B cell (primary cell): ENCODE data around the gene LRRIQ3. TPM values are rescaled to one million over a fixed set of nuclear protein-coding genes. Genes with fewer than 3 reads are reported as not detected.

ENCODE experiments used
- ATAC-seq: fragments of 200-7000 bp; cut with Tn5 transposase; one replicate; pipeline ENCODE4 v1.10.0; 2021; ENCODE audit warnings: low read depth, mild to moderate bottlenecking, moderate number of reproducible peaks, moderate library complexity
- CTCF ChIA-PET: fragments of 350-600 bp; sonication (Branson Sonifier 250); formaldehyde crosslinking; loops from one replicate; lab custom pipeline; 2021; ENCODE audit warnings: antibody characterized with exemption, inconsistent platforms; lab: Charles Lee
- POLR2A ChIA-PET: fragments of 350-600 bp; sonication (Branson Sonifier 250); formaldehyde crosslinking; loops from one replicate; lab custom pipeline; 2021; ENCODE audit warnings: antibody characterized with exemption; lab: Charles Lee
- DNase-seq: peaks from one replicate; pipeline ENCODE4 v3.0.0; 2013
- H2AFZ ChIP-seq: 2 replicates; pipeline ENCODE4 v1.6.1; 2012; ENCODE audit warnings: mild to moderate bottlenecking, low read depth, low read length; ENCODE audit not compliant: insufficient read depth, poor library complexity, severe bottlenecking
- H3K27ac ChIP-seq, 2 donors: 1 replicate in 1 of 2; 2 replicates in 1 of 2; pipeline ENCODE4 v1.5.1; 2012 to 2013; ENCODE audit warnings: low read length in 2 of 2, mild to moderate bottlenecking in 2 of 2, moderate library complexity in 1 of 2
- H3K27me3 ChIP-seq, 4 experiments: fragments of 200-600 bp in 1 of 4; sonication (generic) in 1 of 4; replicated peaks in 1 of 4; 1 replicate in 2 of 4; 2 replicates in 2 of 4; pipeline versions ENCODE4 v1.6.1 to v1.7.0; 2013 to 2016; ENCODE audit warnings: low read length in 3 of 4, mild to moderate bottlenecking in 2 of 4, mixed read lengths in 1 of 4, moderate library complexity in 1 of 4; ENCODE audit not compliant: insufficient read depth in 4 of 4, control insufficient read depth in 3 of 4; ENCODE audit errors: control extremely low read depth in 1 of 4
- H3K36me3 ChIP-seq, 2 experiments: replicated peaks in 1 of 2; 1 replicate in 1 of 2; 2 replicates in 1 of 2; pipeline versions ENCODE4 v1.6.1 to v1.7.1; 2013; ENCODE audit warnings: low read length in 1 of 2; ENCODE audit not compliant: insufficient read depth in 2 of 2, control insufficient read depth in 1 of 2; ENCODE audit errors: control extremely low read depth in 1 of 2, extremely low read depth in 1 of 2
- H3K4me1 ChIP-seq, 2 donors: fragments of 200-600 bp in 1 of 2; sonication (generic) in 1 of 2; 1 replicate in 1 of 2; 2 replicates in 1 of 2; pipeline versions ENCODE4 v1.5.1 to v1.6.1; 2013 to 2017; ENCODE audit warnings: low read length in 2 of 2; ENCODE audit not compliant: control insufficient read depth in 2 of 2, insufficient read depth in 2 of 2
- H3K4me2 ChIP-seq: replicated peaks from 2 replicates; pipeline ENCODE3; 2012; ENCODE audit warnings: mild to moderate bottlenecking, low read depth, low read length; ENCODE audit not compliant: poor library complexity, severe bottlenecking
- H3K4me3 ChIP-seq, 5 experiments: fragments of 200-600 bp in 1 of 5; sonication (generic) in 1 of 5; 1 replicate in 3 of 5; 2 replicates in 2 of 5; pipeline versions ENCODE4 v1.5.1 to v1.7.0; 2011 to 2016; ENCODE audit warnings: low read length in 4 of 5, mild to moderate bottlenecking in 4 of 5, low read depth in 2 of 5, control low read depth in 1 of 5, moderate library complexity in 1 of 5; ENCODE audit not compliant: insufficient read depth in 1 of 5; ENCODE audit errors: control extremely low read depth in 1 of 5, extremely low read depth in 1 of 5
- H3K79me2 ChIP-seq: fragments of 200-600 bp; sonication (generic); one replicate; pipeline ENCODE4 v1.6.0; 2016; ENCODE audit warnings: low read length; ENCODE audit not compliant: control insufficient read depth, insufficient read depth
- H3K9ac ChIP-seq: fragments of 200-600 bp; sonication (generic); 2 replicates; pipeline ENCODE4 v1.6.1; 2017; ENCODE audit warnings: mild to moderate bottlenecking, low read length, moderate library complexity
- H3K9me3 ChIP-seq, 3 donors: one replicate each; pipeline versions ENCODE4 v1.6.1 to v1.7.1; 2013; ENCODE audit warnings: low read length in 2 of 3; ENCODE audit not compliant: control insufficient read depth in 2 of 3, insufficient read depth in 1 of 3; ENCODE audit errors: control extremely low read depth in 1 of 3
- H4K20me1 ChIP-seq: 2 replicates; pipeline ENCODE4 v1.6.0; 2012; ENCODE audit warnings: mild to moderate bottlenecking, low read length; ENCODE audit not compliant: insufficient read depth, control insufficient read depth, poor library complexity, severe bottlenecking
- H3K27ac Mint-ChIP-seq: one replicate; pipeline ENCODE4 v1.8.0; 2021; ENCODE audit warnings: mixed read lengths
- H3K27me3 Mint-ChIP-seq: one replicate; pipeline ENCODE4 v1.8.0; 2021; ENCODE audit warnings: mixed read lengths
- H3K4me1 Mint-ChIP-seq: one replicate; pipeline ENCODE4 v1.8.0; 2021; ENCODE audit warnings: mixed read lengths
- H3K4me3 Mint-ChIP-seq: one replicate; pipeline ENCODE4 v1.8.0; 2021; ENCODE audit warnings: mixed read lengths
- H3K9me3 Mint-ChIP-seq: one replicate; pipeline ENCODE4 v1.8.0; 2022; ENCODE audit warnings: mixed read lengths; ENCODE audit not compliant: insufficient read depth
- EZH2 ChIP-seq: IDR thresholded peaks from 2 replicates; pipeline ENCODE4 v1.6.1; 2012; ENCODE audit warnings: borderline replicate concordance, low read depth, mild to moderate bottlenecking, moderate library complexity, low read length; ENCODE audit not compliant: insufficient read depth, poor library complexity, severe bottlenecking
- WGBS: methylation state at CpG from one replicate; pipeline ENCODE4 v1.1.5; 2013; ENCODE audit warnings: missing lambda C conversion rate; ENCODE audit not compliant: insufficient coverage; 5-methylcytosine and 5-hydroxymethylcytosine counted together
- intact Hi-C: fragments of 100-400 bp; cut with micrococcal nuclease; formaldehyde crosslinking; loops from one replicate; pipeline ENCODE4 v1.10.0; 2022
- polyA plus RNA-seq: library from polyadenylated mRNA; depleted of rRNA; stranded (reverse); fragments of >200 nt; gene quantifications from 2 replicates; pipeline ENCODE4 v1.2.3, GENCODE V29; 2012
- total RNA-seq, 2 donors: library from RNA; stranded (reverse); fragments of 120-200 nt in 1 of 2; gene quantifications; 1 replicate in 1 of 2; 2 replicates in 1 of 2; pipeline versions ENCODE4 v1.2.3 to v1.2.4, GENCODE V29; 2013 to 2022
- TF ChIP-seq, protein P1 (sequence below): fragments of 200-600 bp; IDR thresholded peaks from one replicate; pipeline ENCODE4 v1.8.0; 2022; ENCODE audit warnings: antibody characterized with exemption, mild to moderate bottlenecking

The LRRIQ3 gene
- total and polyA plus RNA-seq, 2 donors (not counting 1 experiment from before 2014, with no cell fraction given) = 1.1 to 2.2 TPM

DNA sequence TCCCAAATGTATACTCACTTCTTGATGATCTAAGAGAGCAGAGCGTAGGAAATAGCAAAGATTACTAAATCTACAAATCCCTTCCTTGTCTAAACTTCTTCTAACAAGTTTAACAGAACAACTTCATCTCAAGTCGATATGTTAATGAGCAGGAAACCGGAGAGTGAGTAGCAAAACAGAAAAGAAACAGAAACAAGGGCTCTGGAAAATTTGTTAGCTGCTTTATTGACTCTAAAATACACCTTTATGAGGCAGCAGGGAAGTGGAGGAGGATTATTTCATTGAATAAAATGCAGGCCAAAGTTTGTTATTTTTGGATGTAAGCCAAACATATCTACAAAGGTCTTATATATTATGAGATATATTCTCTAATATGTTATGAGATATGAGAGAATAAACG is 192.4 kb downstream of the LRRIQ3 start:
- ATAC-seq (no peak), DNase-seq (no peak)
- Mint-ChIP-seq H3K4me3 (no peak overlapping the region), H3K4me1 (no peaks in the 10 kb centered on the region), H3K27ac (no peak overlapping the region), H3K9me3 (no peaks in the 10 kb centered on the region), H3K27me3 (no peaks in the 10 kb centered on the region)
- Histone ChIP-seq H3K4me3 (no peak overlapping the region), H4K20me1 (no peaks in the 10 kb centered on the region), H3K36me3 (no peaks in the 10 kb centered on the region), H3K9me3 (no peaks in the 10 kb centered on the region), H3K4me2 (no peak overlapping the region), H3K27ac (no peak overlapping the region), H3K9ac (no peak overlapping the region), H3K27me3 (no peaks in the 10 kb centered on the region), H3K4me1 (no peaks in the 10 kb centered on the region), H2AFZ (no peak overlapping the region), H3K79me2 (no peaks in the 10 kb centered on the region)
- intact Hi-C loops = no loop called here
- no CpG with 5 or more reads among the region's 4 CpGs for WGBS
- ChIA-PET CTCF (no interaction called here), POLR2A (no interaction called here)
- TF ChIP-seq EZH2 = no peak
- TF ChIP-seq, protein P1, sequence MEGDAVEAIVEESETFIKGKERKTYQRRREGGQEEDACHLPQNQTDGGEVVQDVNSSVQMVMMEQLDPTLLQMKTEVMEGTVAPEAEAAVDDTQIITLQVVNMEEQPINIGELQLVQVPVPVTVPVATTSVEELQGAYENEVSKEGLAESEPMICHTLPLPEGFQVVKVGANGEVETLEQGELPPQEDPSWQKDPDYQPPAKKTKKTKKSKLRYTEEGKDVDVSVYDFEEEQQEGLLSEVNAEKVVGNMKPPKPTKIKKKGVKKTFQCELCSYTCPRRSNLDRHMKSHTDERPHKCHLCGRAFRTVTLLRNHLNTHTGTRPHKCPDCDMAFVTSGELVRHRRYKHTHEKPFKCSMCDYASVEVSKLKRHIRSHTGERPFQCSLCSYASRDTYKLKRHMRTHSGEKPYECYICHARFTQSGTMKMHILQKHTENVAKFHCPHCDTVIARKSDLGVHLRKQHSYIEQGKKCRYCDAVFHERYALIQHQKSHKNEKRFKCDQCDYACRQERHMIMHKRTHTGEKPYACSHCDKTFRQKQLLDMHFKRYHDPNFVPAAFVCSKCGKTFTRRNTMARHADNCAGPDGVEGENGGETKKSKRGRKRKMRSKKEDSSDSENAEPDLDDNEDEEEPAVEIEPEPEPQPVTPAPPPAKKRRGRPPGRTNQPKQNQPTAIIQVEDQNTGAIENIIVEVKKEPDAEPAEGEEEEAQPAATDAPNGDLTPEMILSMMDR = no peak

DNA sequence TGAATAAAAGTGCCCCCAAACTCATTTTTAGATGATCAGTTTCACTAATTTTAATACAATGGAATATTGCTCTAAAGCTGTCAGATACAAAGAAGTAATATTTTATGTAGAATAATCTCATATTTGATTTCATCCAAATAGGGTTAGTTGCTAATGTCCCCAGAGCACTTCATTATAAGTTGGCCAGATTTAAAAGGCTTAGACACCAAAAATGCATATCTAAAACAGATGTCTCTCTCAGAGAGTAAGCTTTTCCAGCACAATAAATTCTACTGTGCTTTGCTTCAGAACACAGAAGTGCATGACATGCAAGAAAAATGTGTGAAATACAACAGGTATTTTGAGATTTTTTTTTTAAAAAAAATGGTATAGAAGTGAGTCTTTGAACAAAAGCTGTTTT is 194.2 kb downstream of the LRRIQ3 start:
- Histone ChIP-seq H2AFZ (no peak overlapping the region), H3K79me2 (no peaks in the 10 kb centered on the region), H3K4me2 (no peak overlapping the region), H3K36me3 (no peaks in the 10 kb centered on the region), H3K27me3 (no peaks in the 10 kb centered on the region), H4K20me1 (no peaks in the 10 kb centered on the region), H3K9me3 (no peaks in the 10 kb centered on the region), H3K4me3 (no peak overlapping the region), H3K27ac (no peak overlapping the region), H3K4me1 (no peaks in the 10 kb centered on the region), H3K9ac (no peak overlapping the region)
- Mint-ChIP-seq H3K4me3 (no peak overlapping the region), H3K27me3 (no peaks in the 10 kb centered on the region), H3K4me1 (no peaks in the 10 kb centered on the region), H3K27ac (no peak overlapping the region), H3K9me3 (no peaks in the 10 kb centered on the region)
- TF ChIP-seq EZH2 = no peak
- no peak for ATAC-seq
- ChIA-PET CTCF (no interaction called here), POLR2A (no interaction called here)
- intact Hi-C loops = no loop called here
- no peak for DNase-seq
